NCI-H510A treated with DMSO at 0.1 percent for 48 hours (cell line): Measurements from ENCODE around the gene CLIP3.
A peak's percentile ranks its signal among the peaks of the same experiment; 100 is the strongest.
"Not testable (repeated sequence)": the region's sequence is repeated elsewhere in the genome, so short reads cannot be mapped to it uniquely, and the experiment has no call there.

ENCODE experiments used
- DNase-seq: peaks from one replicate; lab custom pipeline; 2025; lab: John Stamatoyannopoulos, UW

CLIP3 gene, protein sequence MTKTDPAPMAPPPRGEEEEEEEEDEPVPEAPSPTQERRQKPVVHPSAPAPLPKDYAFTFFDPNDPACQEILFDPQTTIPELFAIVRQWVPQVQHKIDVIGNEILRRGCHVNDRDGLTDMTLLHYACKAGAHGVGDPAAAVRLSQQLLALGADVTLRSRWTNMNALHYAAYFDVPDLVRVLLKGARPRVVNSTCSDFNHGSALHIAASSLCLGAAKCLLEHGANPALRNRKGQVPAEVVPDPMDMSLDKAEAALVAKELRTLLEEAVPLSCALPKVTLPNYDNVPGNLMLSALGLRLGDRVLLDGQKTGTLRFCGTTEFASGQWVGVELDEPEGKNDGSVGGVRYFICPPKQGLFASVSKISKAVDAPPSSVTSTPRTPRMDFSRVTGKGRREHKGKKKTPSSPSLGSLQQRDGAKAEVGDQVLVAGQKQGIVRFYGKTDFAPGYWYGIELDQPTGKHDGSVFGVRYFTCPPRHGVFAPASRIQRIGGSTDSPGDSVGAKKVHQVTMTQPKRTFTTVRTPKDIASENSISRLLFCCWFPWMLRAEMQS

DNA sequence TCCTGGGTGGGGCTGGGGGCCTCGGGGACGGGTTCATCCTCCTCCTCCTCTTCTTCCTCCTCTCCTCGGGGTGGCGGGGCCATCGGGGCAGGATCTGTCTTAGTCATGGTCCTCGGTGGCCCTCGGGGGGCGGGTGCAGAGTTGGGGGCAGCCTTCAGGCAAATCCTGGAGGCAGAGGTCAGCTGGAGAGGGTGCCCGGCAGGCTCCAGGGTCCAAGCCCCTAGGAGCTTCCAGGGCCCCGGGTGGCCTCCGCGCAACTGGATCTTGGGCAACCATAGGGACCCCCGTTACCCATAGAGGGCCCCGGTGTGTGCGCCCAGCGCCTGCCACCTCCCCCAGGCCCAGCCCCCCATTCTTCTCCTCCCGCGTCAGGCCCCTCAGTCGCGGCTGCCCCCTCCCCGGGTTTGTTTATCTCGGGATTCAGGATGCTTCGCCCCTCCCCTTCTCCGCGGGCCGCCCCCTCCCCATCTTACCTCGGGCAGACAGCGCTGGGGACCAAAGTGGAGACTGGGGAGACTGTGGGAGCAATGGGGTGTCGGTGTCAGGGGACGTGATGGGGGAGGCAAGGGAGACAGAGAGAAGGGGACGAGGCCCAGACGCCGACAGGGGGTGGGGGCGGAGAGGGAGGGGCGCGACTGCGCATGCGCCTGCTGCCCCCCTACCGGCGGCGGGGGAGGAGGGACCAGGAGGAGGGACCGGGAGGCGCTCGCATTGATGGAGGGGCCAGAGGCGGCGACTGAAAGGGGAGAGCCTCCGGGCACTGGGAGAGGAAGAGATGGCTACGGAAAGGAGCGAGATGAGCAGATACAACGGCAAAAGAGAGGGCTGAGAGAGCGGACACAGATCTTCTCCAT is at the start of gene CLIP3:
Gene CLIP3 (minus strand): TSS at position 623 of the 854 bp plus-strand sequence. CDS start 516 bp downstream, at position 107.
- peak; percentile 67 for DNase-seq

- DNase-seq = no peak
These were observed 49.2 kb upstream of the CLIP3 start for GRCh38 chr19:36081894-36082293.

DNA sequence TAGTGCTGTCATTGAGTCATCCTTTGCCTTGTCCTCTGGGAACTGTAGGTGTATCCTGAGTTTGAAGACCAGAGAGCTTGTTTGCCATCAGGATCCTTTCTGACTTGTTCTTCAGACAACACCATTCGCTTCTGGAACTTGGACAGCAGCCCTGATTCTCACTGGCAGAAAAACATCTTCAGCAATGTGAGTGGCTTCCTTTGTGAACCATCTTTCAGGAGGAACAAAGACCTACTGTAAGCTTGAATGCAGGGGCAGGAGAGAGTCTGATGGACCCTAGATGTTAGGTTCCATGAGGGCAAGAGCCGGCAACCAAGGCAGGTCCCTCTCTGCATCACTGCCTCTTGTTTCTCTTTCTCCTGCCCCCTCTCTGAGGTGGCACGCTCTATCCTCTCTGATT is 48.7 kb upstream of the CLIP3 start:
- no peak for DNase-seq

- no peak for DNase-seq
These were observed 46.8 kb upstream of the CLIP3 start for GRCh38 chr19:36079389-36079945.

DNA sequence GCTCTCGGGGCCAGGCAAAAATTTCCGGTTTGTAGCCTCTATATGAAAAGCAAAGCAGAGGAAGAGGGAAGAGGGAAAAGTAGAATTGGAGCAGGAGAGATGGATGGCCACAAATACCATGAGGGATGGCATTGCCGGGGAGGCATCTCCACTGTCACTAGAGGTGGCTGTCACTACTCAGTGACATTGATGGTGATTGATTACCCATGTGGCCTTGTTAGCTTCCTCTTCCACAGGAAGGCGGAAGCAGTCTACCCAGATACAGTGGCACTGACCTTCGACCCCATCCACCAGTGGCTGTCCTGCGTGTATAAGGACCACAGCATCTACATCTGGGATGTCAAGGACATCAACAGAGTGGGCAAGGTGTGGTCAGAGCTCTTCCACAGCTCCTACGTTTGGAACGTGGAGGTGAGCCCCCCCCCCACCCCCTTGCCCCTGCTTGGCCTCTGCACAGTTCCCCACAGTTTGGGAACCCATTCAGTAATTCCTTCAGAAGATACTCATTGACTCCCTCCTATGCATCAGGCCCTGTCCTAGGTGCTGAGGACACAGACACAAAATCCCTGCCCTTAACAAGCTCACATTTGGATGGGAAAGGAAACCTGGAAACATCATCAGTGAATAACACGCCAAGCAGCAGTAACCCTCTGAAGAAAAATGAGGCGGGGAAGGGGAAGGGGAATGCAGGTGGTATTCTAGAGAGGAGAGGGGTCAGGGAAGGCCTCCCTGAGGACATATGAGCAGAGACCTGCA is 40.6 kb upstream of the CLIP3 start:
- DNase-seq = no peak

DNA sequence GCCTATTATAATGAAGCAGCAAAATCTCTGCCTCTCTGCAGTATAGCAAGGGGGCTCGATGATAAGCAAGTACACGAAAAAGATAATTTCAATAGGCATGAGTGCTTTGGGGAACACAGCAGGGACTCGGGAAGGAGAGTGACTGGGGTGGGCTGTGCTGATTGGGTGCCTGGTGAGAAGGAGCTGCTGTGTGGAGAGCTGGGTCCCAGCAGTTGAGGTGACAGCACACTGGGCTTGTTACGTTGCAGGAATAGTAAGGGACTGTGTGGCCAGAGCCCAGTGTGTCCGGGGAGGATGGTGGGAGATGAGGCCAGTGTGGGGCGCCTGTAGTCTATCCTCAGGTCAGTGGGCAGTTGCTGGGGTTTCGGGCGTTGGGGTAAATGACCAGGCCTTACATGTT is 39.4 kb upstream of the CLIP3 start:
- DNase-seq = no peak

GRCh38 chr19:36068810-36069499 is 36.3 kb upstream of the CLIP3 start:
- DNase-seq = not testable (repeated sequence)

- DNase-seq = no peak
These were observed 35.0 kb upstream of the CLIP3 start for GRCh38 chr19:36067681-36068080.

DNA sequence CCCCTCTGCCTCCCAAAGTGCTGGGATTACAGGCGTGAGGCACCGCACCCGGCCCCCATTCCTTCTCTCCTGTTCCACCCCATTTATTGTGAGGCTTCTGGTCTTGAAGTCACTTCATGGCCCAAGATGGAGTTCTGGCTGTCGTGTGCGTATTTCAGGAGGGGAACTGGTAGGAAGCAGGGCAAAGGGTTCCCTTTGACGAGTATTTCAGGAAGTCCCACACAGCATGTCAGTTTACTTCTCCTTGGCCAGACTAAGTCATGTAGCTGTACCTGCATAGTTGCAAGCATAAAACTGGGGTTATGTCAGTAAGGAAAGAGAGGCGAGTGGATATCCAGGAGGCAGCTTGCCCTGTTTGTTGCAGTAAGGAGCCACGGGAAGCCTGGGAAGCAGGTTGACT is 32.2 kb upstream of the CLIP3 start:
- DNase-seq = no peak

- DNase-seq = no peak
These were observed 28.7 kb upstream of the CLIP3 start for GRCh38 chr19:36061367-36061766.

DNA sequence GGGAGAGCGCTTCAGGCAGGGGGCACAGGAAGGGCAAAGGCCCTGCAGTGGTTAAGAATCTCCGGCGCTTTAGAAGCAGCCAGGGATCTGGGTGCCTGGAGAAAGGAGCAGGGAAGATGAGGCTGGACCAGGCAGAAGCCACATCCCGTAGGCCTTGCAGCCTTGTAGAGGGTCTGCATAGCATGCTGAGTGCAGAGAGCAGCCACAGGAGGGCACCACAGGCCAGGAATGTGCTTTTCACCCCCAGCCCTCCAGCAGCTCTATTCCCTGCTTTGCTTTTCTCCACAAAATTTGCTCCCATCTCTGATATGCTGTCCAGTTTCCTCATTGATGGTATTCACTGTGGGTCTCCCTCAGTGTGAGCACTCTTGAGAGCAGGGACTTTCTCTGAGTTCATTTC is 27.8 kb upstream of the CLIP3 start:
- DNase-seq = no peak

DNA sequence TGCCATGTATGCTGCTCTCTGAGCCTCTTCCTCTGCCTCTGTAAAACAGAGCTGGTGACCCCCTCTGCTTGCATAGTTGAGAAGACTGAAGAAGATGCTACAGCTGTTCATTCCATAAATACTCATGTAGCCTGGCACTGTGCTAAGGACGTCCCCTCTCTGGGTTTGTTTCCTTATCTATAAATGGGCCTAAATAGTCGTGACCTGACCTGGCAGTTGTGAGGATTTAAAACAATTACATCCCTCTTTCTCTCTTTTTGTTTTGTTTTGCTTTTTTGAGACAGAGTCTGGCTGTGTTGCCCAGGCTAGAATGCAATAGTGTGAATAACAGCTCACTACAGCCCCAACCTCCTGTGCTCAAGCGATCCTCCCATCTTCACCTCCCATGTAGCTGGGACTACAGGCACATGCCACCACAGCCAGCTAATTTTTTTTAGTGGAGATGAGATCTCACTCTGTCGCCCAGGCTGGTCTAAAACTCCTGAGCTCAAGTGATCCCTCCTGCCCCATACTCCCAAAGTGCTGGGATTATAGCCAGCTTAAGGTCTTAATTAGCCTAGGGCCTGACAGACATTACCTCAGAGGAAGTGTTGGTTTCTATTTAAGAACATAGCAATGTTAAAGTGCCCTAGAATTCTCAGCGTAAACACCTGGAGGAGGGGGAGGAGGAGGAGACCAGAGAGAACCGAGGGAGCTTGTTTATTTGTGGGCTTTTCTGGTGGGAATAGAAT is 26.7 kb upstream of the CLIP3 start:
- DNase-seq = no peak

DNA sequence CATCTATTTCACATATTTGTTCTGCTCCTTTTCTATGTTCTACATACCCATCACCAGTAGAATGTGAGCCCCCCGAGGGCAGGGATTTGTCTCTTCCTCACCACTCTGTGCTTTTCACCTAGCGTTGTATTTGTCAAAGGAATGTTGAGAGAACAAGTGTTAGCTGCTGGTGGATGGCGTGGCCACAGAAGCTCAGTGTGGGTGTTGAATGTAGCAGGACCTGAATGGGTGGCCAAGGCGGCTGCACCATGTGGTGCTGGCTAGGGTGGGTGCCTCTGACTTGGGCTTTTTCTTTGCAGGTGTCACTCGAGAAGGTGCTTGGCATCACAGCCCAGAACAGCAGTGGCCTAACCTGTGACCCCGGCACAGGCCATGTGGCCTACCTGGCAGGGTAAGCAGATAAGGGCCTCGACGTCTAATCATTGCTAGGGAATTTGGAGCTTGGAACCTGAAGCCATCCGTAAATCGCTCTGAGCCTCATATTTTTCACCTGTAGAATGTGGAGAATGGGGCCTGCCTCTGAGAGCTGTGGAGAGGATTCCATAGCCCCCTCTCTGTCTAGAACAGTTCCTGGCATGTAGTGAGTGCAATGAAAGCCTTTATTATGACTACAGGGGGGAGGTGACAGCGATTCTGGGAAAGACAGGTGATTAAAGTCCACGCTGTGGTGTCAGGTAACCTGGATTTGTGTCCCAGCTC is 26.0 kb upstream of the CLIP3 start:
- DNase-seq = no peak

DNA sequence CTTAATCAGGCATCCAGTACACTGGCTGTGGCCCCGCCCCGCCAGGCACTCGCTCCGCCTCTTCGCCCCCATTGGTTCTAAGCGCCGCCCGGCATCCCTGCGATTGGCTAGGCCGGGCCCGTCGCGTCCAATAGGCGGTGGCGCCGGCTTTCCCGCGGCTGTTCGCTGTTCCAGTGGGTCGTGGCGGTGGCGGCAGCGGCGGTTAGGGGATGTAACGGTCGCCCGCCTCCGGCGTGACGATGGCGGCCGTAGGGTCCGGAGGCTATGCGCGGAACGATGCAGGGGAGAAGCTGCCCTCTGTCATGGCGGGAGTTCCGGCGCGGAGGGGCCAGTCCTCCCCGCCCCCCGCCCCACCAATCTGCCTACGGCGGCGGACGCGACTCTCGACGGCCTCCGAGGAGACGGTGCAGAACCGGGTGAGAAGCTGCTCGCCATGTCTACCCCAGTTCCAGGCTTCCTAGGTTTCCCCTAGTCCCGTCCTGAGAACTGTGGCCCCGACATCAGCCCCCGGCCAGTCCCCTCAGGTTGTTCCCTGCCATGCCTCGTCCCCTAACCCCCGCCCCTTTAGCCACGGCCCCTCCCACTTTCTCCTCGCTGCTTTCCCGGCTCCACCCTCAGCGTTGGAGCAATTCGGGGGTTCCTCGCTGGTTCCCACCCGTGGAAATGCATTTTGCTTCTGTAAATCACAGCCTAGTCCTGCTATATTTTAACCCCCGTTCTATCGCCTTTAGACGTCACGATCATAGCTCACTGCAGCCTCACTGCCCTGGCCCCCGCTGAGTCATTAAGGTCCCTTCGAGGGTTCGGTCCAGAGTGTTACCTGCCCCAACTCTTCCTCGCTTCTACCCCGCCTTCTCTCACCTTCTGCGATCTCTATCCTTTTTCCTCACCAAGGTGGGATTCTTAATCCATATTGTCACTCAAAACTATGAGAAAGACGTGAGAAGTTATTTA is 22.3 kb upstream of the CLIP3 start, which contains the start of gene WDR62:
Gene WDR62 (plus strand): TSS at position 165 of the 954 bp plus-strand sequence. CDS start 75 bp downstream, at position 240.
- peak; percentile 98 for DNase-seq

GRCh38 chr19:36054119-36054732 is 21.6 kb upstream of the CLIP3 start, which contains the start of gene THAP8:
TSS of gene THAP8 (minus strand) at chr19:36054285. CDS start at chr19:36054217, 68 bp downstream.
- peak; percentile 98 for DNase-seq

- peak; percentile 64 for DNase-seq
These were observed 19.0 kb upstream of the CLIP3 start for GRCh38 chr19:36051637-36052036.

DNA sequence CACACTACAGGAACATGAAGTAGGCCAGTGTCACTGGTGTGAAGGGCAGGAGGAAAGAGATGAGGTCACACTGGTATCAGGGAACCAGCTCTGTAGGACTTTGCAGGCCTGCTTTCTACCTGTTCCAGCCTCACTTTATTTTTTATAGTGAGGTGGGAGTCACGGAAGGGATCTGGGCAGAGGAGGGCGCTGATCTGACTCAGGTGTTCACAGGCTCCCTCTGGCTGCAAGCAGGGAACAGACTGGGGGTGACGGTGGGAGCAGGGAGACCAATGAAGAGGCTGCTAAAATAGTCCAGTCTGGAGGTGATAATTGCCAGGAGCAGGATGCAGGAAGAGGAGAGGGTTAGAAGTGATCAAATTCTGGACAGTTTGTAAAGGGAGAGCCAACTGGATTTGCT is 18.6 kb upstream of the CLIP3 start:
- DNase-seq = peak; percentile 19
